Spleen (tissue), 11 donors: ENCODE data around the gene CLMP. TPM values are rescaled to one million over a fixed set of nuclear protein-coding genes. Genes with fewer than 3 reads are reported as not detected.

Source experiments
- DNase-seq: peaks from one replicate; pipeline ENCODE4 v3.0.0-alpha.2; 2020
- H3K27ac ChIP-seq, 8 donors: fragments of 200-600 bp; sonication (generic) in 7 of 8; 1 replicate in 4 of 8; 2 replicates in 4 of 8; pipeline versions ENCODE4 v1.5.0 to v1.8.0; 2016 to 2021; ENCODE audit warnings: inconsistent platforms in 4 of 8, mild to moderate bottlenecking in 4 of 8, moderate library complexity in 1 of 8
- H3K27me3 ChIP-seq, 7 donors: fragments of 200-600 bp; sonication (generic) in 6 of 7; replicated peaks in 1 of 7; 1 replicate in 4 of 7; 2 replicates in 3 of 7; pipeline versions ENCODE4 v1.5.0 to v1.8.0; 2016 to 2021; ENCODE audit warnings: inconsistent platforms in 3 of 7, mild to moderate bottlenecking in 1 of 7
- H3K36me3 ChIP-seq, 6 donors: fragments of 200-600 bp; sonication (generic) in 5 of 6; 1 replicate in 4 of 6; 2 replicates in 2 of 6; pipeline versions ENCODE4 v1.5.0 to v1.8.0; 2016 to 2021; ENCODE audit warnings: inconsistent platforms in 2 of 6
- H3K4me1 ChIP-seq, 6 donors: fragments of 200-600 bp; sonication (generic) in 5 of 6; 1 replicate in 3 of 6; 2 replicates in 3 of 6; pipeline versions ENCODE4 v1.5.0 to v1.8.0; 2016 to 2021; ENCODE audit warnings: inconsistent platforms in 3 of 6
- H3K4me3 ChIP-seq, 8 donors: fragments of 200-600 bp; sonication (generic) in 7 of 8; 1 replicate in 4 of 8; 2 replicates in 4 of 8; pipeline versions ENCODE4 v1.5.0 to v1.8.0; 2016 to 2021; ENCODE audit warnings: inconsistent platforms in 4 of 8, mild to moderate bottlenecking in 4 of 8, moderate library complexity in 2 of 8
- H3K9me3 ChIP-seq, 8 donors: fragments of 200-600 bp; sonication (generic) in 7 of 8; 1 replicate in 4 of 8; 2 replicates in 4 of 8; pipeline versions ENCODE4 v1.5.0 to v1.8.0; 2016 to 2021; ENCODE audit warnings: inconsistent platforms in 4 of 8
- POLR2A ChIP-seq, 3 donors: fragments of 450-650 bp; IDR thresholded peaks; one replicate each; pipeline ENCODE4 v1.5.1; 2017; ENCODE audit warnings: antibody characterized with exemption in 3 of 3, mild to moderate bottlenecking in 1 of 3
- POLR2AphosphoS5 ChIP-seq, 3 donors: sonication (generic); formaldehyde crosslinking; IDR thresholded peaks; one replicate each; pipeline ENCODE4 v1.5.1; 2017; ENCODE audit warnings: antibody characterized with exemption in 3 of 3
- WGBS, 5 donors: extraction: QIAGEN DNeasy Blood & Tissue Kit in 3 of 5; methylation state at CpG; one replicate each; pipeline versions ENCODE4 v1.1.5 to v1.1.7; 2013 to 2018; 5-methylcytosine and 5-hydroxymethylcytosine counted together
- intact Hi-C: fragments of 100-400 bp; cut with DNase I; formaldehyde crosslinking; loops from one replicate; pipeline ENCODE4 v1.15.0; 2023; ENCODE audit warnings: low total_unique reads
- polyA plus RNA-seq, 3 donors: library from polyadenylated mRNA; stranded (reverse); fragments of 200-250 nt; gene quantifications; one replicate each; pipeline ENCODE4 v1.2.1, GENCODE V29; 2013
- total RNA-seq, 7 donors: library from RNA; depleted of rRNA in 3 of 7; stranded (reverse); fragments of >200 nt in 3 of 7; fragmentation: NEBNext Ultra II Directional in 4 of 7; extraction: Animal tissue kit (Norgen Biotek cat#: 25700) in 4 of 7; gene quantifications; one replicate each; pipeline versions ENCODE4 v1.1.0 to v1.2.1, GENCODE V29; 2016 to 2021
- TF ChIP-seq, protein P1 (sequence below), 11 experiments: fragments of 200-600 bp in 7 of 11; fragments of 450-650 bp in 4 of 11; sonication (generic) in 4 of 11; IDR thresholded peaks in 8 of 11; conservative IDR thresholded peaks in 3 of 11; 1 replicate in 7 of 11; 2 replicates in 4 of 11; pipeline versions ENCODE4 v1.4.0 to v1.8.0; 2016 to 2021; ENCODE audit warnings: antibody characterized with exemption in 11 of 11, inconsistent platforms in 4 of 11, mild to moderate bottlenecking in 1 of 11
- donor health status: healthy with polysubstance abuse.
- donor health status: DM: no; HTN: no; CAD: no; lungs with moderate emphysema.
- donor health status: DM: no; HTN: no; CAD: no.
- donor health status: Bipolar disorder and iron deficiency.
- donor health status: healthy.
- donor health status: DM: no; HTN: no; CAD: no.
- donor health status: DM: yes; HTN: yes; CAD: no.

CLMP gene
- total and polyA plus RNA-seq, 10 donors, result 3.1 to 36.5 (median 13.1) TPM

DNA sequence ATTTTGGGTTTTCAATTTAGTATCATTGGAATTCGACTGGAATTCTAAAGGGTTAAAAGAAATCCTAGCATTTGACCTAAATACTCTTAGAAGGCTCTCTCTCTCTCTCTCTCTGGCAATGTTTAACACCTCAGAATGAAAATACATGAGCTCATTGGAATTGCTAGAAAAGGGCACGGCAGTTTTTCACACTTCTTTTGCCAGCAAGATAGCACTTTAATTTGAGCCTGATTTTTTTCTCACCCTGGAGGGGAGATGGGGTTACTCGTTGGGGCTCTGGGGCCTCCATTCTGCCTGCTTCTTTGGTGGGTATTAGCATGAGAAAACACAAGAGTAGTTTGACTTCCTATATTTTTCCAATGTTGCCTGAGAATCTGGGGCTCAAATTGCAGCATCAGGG, 22.8 kb upstream of the CLMP start:
- intact Hi-C loops, result no loop called here
- TF ChIP-seq POLR2AphosphoS5 (IDR thresholded peaks at IDR 0.05), result no peak
- TF ChIP-seq, protein P1, sequence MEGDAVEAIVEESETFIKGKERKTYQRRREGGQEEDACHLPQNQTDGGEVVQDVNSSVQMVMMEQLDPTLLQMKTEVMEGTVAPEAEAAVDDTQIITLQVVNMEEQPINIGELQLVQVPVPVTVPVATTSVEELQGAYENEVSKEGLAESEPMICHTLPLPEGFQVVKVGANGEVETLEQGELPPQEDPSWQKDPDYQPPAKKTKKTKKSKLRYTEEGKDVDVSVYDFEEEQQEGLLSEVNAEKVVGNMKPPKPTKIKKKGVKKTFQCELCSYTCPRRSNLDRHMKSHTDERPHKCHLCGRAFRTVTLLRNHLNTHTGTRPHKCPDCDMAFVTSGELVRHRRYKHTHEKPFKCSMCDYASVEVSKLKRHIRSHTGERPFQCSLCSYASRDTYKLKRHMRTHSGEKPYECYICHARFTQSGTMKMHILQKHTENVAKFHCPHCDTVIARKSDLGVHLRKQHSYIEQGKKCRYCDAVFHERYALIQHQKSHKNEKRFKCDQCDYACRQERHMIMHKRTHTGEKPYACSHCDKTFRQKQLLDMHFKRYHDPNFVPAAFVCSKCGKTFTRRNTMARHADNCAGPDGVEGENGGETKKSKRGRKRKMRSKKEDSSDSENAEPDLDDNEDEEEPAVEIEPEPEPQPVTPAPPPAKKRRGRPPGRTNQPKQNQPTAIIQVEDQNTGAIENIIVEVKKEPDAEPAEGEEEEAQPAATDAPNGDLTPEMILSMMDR (IDR thresholded peaks at IDR 0.05 in 8 of 11, conservative IDR thresholded peaks at IDR 0.05 in 3 of 11), result no peak
- no peak for TF ChIP-seq POLR2A (IDR thresholded peaks at IDR 0.05)
- DNase-seq, result no peak
- Histone ChIP-seq H3K27me3 (peaks cover 0 to 21% (median 0%) of the 10 kb centered on the region in 7 donors), H3K27ac (no peak overlapping the region), H3K9me3 (peaks cover 0 to 12% (median 9%) of the 10 kb centered on the region in 8 donors), H3K36me3 (no peaks in the 10 kb centered on the region), H3K4me3 (no peak overlapping the region), H3K4me1 (no peaks in the 10 kb centered on the region)
- 38 to 55% (median 52%) methylated on average over 3 of the region's 3 CpGs for WGBS, 5 donors

DNA sequence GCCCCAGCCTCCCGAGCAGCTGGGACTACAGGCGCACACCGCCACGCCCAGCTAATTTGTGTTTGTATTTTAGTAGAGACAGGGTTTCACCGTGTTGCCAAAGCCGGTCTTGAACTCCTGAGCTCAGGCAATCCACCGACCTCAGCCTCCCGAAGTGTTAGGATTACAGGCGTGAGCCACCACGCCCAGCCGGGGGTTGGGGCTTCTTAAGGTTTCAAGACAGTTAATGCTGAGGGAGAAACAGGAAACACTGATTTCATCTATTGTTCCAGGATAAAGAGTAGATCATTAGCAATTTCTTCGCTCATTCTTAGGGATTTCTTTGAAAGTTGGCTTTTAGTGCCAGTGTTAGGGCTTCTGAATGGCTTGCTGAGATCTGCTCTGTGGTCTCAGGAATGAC, 21.2 kb upstream of the CLMP start:
- DNase-seq, result no peak
- Histone ChIP-seq H3K4me1 (no peaks in the 10 kb centered on the region), H3K27me3 (peaks cover 0 to 32% (median 0%) of the 10 kb centered on the region in 7 donors), H3K36me3 (no peaks in the 10 kb centered on the region), H3K9me3 (no peaks in the 10 kb centered on the region), H3K4me3 (no peak overlapping the region), H3K27ac (no peak overlapping the region)
- TF ChIP-seq POLR2A (IDR thresholded peaks at IDR 0.05) (no peak), POLR2AphosphoS5 (IDR thresholded peaks at IDR 0.05) (no peak)
- TF ChIP-seq, protein P1 (IDR thresholded peaks at IDR 0.05 in 8 of 11, conservative IDR thresholded peaks at IDR 0.05 in 3 of 11), result no peak
- WGBS, 5 donors, result 89 to 96% (median 94%) methylated on average over 12 of the region's 12 CpGs
- intact Hi-C loops, result no loop called here

DNA sequence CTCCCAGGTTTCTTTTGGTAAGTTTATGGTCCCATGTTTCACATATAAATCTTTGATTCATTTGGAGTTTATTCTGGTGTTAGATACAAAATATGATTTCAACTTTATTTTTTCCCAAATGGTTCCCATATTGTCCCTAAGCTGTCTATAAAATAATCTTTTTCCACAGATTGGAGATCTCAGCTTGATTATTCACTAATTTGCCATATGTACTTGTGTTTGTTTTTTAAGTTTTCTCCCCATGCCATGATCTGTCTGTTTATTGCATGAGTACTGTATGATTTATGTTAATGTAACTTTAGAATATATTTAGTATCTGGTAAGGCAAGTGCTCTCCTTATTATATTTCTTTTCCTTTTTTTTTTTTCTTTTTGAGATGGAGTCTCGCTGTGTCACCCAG, 19.9 kb upstream of the CLMP start:
- WGBS, 5 donors, result 81 to 100% (median 90%) methylated on average over 1 of the region's 1 CpG
- intact Hi-C loops, result no loop called here
- H3K9me3 ChIP-seq, result no peaks in the 10 kb centered on the region
- no peak overlapping the region for H3K27ac ChIP-seq
- H3K27me3 ChIP-seq, result peaks cover 0 to 34% (median 0%) of the 10 kb centered on the region in 7 donors
- no peaks in the 10 kb centered on the region for H3K36me3 ChIP-seq
- no peak overlapping the region for H3K4me3 ChIP-seq
- DNase-seq, result no peak
- TF ChIP-seq POLR2AphosphoS5 (IDR thresholded peaks at IDR 0.05) (no peak), POLR2A (IDR thresholded peaks at IDR 0.05) (no peak)
- TF ChIP-seq, protein P1 (IDR thresholded peaks at IDR 0.05 in 8 of 11, conservative IDR thresholded peaks at IDR 0.05 in 3 of 11), result no peak
- H3K4me1 ChIP-seq, result no peaks in the 10 kb centered on the region

DNA sequence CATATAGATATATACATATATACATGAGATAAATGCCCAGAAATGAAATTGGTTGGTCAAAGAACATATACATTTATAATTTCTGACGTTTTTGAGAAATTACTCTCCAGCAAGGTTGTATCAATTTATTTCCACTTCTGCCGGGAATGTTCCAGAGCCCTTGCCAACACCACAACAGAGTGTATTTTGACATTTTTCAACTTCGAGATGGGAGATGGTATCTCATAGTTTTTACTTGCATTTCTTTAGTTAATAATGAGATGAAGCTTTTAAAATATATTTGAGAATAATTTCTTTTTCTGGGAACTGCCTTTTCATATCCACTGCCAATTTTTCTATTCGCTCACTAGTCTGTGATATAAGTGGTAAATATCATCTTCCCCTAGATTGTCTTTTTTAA, 19.3 kb upstream of the CLMP start:
- no peak for TF ChIP-seq POLR2A (IDR thresholded peaks at IDR 0.05)
- TF ChIP-seq, protein P1 (IDR thresholded peaks at IDR 0.05 in 8 of 11, conservative IDR thresholded peaks at IDR 0.05 in 3 of 11), result no peak
- TF ChIP-seq POLR2AphosphoS5 (IDR thresholded peaks at IDR 0.05), result no peak
- Histone ChIP-seq H3K4me1 (no peaks in the 10 kb centered on the region), H3K27ac (no peak overlapping the region), H3K36me3 (no peaks in the 10 kb centered on the region), H3K9me3 (no peaks in the 10 kb centered on the region), H3K27me3 (peaks cover 0 to 34% (median 0%) of the 10 kb centered on the region in 7 donors), H3K4me3 (no peak overlapping the region)
- intact Hi-C loops, result no loop called here
- DNase-seq, result no peak
- 72 to 89% (median 80%) methylated on average over 4 of the region's 4 CpGs for whole genome bisulfite sequencing, 5 donors
